GM12801 (cell line): ENCODE results near the gene SYT3.

Experiments
- CTCF ChIP-seq: IDR thresholded peaks from one replicate; pipeline ENCODE4 v1.5.1; 2011; ENCODE audit warnings: control low read depth; ENCODE audit not compliant: insufficient read length; ENCODE audit errors: extremely low read depth

Gene SYT3

GRCh38 chr19:50607874-50608785, 31.6 kb downstream of the SYT3 start:
- no peak for TF ChIP-seq CTCF

DNA sequence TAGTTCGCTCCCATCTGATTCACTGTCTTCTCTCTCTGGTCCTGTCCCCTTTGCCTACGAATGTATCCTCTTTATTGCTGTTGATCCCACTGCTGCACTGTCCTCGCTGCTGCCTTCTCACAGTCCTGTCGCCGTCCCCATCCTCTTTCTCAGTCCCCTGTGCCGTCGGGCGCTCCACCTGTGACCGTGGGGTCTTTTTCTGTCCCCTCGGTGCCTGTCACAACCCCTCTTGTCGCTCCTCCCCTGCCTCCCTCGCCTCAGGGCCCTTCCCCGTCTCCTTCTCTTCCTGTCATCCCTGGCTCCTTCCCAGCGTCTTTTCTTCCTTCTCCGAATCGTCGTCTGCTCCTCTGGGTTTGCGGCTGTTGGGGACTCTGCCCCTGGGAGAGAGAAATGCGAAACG, 32.3 kb downstream of the SYT3 start:
- TF ChIP-seq CTCF, result no peak

- no peak for TF ChIP-seq CTCF
Measured at GRCh38 chr19:50602935-50603334, 36.7 kb downstream of the SYT3 start.

GRCh38 chr19:50602496-50602895, 37.2 kb downstream of the SYT3 start:
- no peak for TF ChIP-seq CTCF

GRCh38 chr19:50602089-50602422, 37.6 kb downstream of the SYT3 start:
- no peak for TF ChIP-seq CTCF

GRCh38 chr19:50601407-50602088, 38.1 kb downstream of the SYT3 start:
- no peak for TF ChIP-seq CTCF

DNA sequence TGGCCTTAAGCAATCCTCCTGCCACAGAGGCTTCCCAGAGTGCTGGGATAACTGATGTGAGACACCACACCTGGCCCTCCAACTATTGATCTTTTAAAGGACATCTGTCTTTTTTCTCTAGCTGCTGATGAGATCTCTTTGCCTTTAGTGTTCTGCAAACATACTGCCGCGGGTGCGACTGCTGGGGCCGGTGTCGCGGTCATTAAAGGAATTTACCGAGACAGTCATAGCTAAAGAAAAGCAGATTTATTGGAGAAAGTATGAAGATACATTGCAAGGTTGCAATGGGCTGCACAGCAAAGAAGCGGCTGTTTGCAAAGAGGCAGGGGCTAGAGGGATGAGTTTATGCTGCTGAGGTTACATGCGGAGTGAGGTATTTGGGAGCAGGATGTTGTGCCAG, 40.3 kb downstream of the SYT3 start:
- TF ChIP-seq CTCF, result no peak
